Fibroblast of the conjunctiva (primary cell): ENCODE measurements around the gene EXD3.

ENCODE experiments used
- DNase-seq: peaks from one replicate; pipeline ENCODE4 v3.0.0-alpha.2; 2010; ENCODE audit warnings: low read depth

Gene EXD3

GRCh38 chr9:137432687-137433348, 9.9 kb upstream of the EXD3 start:
- no peak for DNase-seq

- DNase-seq = no peak
Measured at GRCh38 chr9:137431416-137431931, 8.5 kb upstream of the EXD3 start.

- DNase-seq = no peak
Measured at GRCh38 chr9:137430723-137431415, 7.9 kb upstream of the EXD3 start.

- no peak for DNase-seq
Measured at GRCh38 chr9:137429974-137430722, 7.2 kb upstream of the EXD3 start.

GRCh38 chr9:137429546-137429890, 6.6 kb upstream of the EXD3 start:
- no peak for DNase-seq

- no peak for DNase-seq
Measured at GRCh38 chr9:137428841-137429545, 6.0 kb upstream of the EXD3 start.

GRCh38 chr9:137428311-137428630, 5.3 kb upstream of the EXD3 start:
- DNase-seq = no peak

- no peak for DNase-seq
Measured at GRCh38 chr9:137427454-137428310, 4.7 kb upstream of the EXD3 start.

- DNase-seq = no peak
Measured at GRCh38 chr9:137426018-137426681, 3.2 kb upstream of the EXD3 start.

- DNase-seq = no peak
Measured at GRCh38 chr9:137423514-137424291, 741 bp upstream of the EXD3 start.

- no peak for DNase-seq
Measured at GRCh38 chr9:137421838-137422603, 941 bp downstream of the EXD3 start.

- no peak for DNase-seq
Measured at GRCh38 chr9:137417161-137418021, 5.6 kb downstream of the EXD3 start.

GRCh38 chr9:137416563-137417151, 6.3 kb downstream of the EXD3 start:
- no peak for DNase-seq

- no peak for DNase-seq
Measured at GRCh38 chr9:137416006-137416562, 6.9 kb downstream of the EXD3 start.

- DNase-seq = no peak
Measured at GRCh38 chr9:137415451-137415850, 7.5 kb downstream of the EXD3 start.

- no peak for DNase-seq
Measured at GRCh38 chr9:137412431-137412830, 10.5 kb downstream of the EXD3 start.

GRCh38 chr9:137411645-137412380, 11.1 kb downstream of the EXD3 start:
- peak; percentile 59 for DNase-seq
